HL-60/S4 treated with retinoic acid at 250 ng/mL for 4 days and 3 days (cell line): ENCODE results near the gene MPST.

Source experiments
- in situ Hi-C: fragments of 300-500 bp; cut with MboI; formaldehyde crosslinking; loops from 2 replicates; pipeline ENCODE4 v1.7.0; 2022; ENCODE audit warnings: low sequenced_read_pairs

MPST gene

DNA sequence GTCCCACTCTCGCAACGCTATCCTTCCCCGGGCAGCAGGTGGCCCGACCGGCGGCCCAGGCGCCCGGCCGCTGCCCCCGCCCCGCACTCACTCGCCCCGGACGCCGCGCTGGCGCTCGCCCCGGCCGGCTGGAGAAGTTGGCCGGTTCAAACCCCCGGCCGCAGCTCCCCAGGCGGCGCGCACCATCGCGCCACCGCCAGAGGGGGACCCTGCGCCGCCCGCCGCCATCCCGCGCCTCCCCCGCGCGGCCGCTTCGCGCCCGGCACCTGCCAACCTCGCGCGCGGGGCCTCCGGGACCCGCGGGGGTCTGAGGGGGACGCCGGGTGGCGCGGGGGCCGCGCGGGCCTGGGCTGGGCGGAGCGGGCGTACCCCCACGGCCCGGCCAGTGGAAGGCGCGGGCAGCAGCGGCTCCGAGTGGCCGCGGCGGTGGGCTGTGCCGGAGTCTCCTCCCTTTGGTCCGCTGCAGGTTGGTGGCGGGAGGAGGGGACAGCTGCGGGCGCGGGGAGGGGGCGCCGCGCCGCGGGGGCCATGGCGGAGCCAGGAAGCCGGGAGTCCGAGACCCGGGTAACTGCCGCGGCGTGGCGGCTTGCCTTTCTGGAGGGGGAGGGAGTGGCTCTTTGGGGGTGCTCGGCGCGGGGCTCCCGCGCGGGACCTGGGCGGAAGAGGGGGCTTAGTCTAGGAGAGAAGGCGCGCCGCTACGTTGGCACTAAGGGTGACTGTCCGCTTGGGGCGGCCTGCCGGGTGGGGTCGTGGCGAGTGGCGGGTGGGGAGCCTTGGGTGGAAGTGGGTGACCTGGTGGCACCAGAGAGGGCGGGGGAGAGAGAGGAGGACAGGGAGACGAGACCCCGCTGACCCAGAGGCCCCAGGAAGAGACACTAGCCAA, at the start of gene MPST, which contains the start of gene TST:
TSS of gene MPST (plus strand) at position 434 of the 883 bp plus-strand sequence. CDS start at position 529, 95 bp downstream.
TSS of gene TST (minus strand) at position 139 of the 883 bp plus-strand sequence. CDS start 715 bp downstream, outside the sequence.
- in situ Hi-C loops: no loop called here

DNA sequence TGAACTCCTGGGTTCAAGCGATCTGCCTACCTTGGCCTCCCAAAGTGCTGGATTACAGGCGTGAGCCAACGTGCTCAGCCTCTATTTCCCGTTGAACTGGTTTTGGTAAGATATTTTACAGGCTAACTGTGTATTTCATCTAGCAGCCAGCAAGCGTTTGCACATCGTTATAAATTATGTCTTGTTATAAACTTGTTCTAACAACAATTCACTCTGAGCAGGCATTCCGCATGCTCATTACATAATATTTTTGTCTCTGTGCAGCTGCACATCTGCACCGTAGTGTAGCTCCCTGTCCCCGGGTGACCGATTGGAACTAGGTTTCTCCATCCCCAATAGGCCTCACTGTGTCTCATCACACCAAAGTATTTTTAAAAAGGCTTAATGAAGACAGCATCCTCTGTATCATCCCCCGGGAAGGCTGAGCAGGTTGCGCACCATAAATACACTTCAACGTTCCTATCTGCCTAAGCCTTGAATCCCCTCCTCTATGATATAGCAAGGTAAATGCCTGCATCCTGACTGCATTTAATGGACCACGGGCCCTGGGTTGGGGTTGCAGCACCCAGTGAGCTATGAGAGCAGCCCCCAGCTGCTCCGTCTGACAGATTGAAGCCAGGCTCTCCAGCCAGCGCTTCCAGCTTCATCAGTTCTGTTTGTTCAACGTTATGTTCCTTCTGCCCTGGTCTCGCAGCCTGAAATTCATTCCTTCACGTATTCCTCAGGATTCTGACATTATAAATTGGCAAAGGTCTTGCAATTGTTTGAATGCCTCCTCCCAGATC, 48.0 kb upstream of the MPST start:
- in situ Hi-C loops: no loop called here

DNA sequence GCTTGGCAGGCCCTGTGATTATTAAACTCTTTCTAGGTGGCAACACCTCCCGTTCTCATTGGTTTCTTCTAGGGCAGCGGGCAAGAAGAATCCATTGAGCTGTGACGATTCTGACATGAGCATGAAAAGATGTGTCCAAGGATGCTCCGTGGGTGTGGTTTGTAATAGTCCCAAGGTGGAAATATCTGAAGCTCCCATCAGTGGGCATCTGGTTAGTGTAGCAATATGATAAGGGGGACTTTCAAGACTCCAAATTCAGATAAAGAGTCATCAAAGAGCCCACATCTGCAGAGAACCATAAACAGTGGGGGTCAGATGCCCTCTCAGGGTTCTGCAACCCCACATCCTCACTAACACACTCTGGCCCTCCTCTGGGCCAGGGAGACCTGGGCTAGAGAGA, 42.9 kb upstream of the MPST start:
- in situ Hi-C loops: loop anchor here (25.0 kb wide), 1 partner anchor 439 kb away; the partner anchor contains the start of gene EIF3D

DNA sequence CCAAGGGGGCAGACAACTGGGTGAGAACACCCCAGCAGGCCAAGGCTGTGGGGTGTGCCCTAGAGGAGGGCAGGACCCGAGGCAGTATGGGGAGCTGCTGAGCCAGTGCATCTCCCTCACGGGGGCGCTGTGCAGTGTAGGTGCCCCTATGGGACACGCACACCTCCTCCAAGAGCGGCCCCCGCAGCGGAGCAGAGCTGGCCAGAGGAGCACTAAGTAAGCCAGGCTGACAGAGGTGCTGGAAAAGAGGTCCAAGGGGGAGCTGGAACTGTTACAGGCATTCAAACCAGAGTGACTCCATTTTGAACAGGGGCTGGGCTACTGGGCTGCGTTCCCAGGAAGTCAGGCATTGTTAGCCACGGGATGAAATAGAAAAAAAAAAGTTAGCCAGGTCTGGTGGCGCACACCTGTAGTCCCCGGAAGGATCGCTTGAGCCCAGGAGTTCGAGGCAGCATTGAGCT, 42.1 kb upstream of the MPST start:
- in situ Hi-C loops: loop anchor here (25.0 kb wide), 1 partner anchor 440 kb away; the partner anchor contains the start of gene EIF3D

DNA sequence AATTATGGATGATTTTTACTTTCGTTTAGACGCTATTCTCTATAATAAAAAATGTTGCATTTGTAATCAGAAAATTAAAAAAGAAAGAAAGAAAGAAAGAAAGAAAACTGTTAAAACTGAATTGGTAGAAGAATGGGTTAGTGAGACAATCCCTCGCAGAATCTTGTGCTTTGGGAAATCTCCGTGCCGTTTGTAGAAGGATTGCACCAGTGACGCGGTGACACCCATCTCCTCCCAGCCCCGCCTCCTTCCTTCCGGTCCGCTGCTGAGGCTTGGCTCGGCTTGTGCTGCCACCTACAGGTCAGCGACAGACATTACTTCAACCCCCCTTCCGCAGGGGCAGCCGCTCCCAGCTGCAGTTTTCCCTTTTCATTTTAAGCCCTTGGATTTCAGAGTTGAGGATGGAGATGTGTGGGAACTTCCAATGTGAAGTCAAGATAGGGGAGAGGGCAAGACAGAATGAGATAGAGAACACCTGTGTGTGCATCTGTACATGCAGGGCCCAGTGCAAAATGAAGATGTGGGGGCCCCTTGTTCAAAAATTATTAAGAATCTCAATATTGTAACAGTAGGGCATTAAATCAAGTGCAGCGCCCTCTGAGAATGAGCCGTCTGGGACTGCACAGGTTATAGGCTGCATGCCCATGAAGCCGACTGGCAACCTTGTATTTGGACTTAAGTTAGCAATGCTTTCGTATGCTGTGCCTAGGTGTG, 41.4 kb upstream of the MPST start:
- in situ Hi-C loops: loop anchor here (25.0 kb wide), 1 partner anchor 441 kb away; the partner anchor contains the start of gene EIF3D

DNA sequence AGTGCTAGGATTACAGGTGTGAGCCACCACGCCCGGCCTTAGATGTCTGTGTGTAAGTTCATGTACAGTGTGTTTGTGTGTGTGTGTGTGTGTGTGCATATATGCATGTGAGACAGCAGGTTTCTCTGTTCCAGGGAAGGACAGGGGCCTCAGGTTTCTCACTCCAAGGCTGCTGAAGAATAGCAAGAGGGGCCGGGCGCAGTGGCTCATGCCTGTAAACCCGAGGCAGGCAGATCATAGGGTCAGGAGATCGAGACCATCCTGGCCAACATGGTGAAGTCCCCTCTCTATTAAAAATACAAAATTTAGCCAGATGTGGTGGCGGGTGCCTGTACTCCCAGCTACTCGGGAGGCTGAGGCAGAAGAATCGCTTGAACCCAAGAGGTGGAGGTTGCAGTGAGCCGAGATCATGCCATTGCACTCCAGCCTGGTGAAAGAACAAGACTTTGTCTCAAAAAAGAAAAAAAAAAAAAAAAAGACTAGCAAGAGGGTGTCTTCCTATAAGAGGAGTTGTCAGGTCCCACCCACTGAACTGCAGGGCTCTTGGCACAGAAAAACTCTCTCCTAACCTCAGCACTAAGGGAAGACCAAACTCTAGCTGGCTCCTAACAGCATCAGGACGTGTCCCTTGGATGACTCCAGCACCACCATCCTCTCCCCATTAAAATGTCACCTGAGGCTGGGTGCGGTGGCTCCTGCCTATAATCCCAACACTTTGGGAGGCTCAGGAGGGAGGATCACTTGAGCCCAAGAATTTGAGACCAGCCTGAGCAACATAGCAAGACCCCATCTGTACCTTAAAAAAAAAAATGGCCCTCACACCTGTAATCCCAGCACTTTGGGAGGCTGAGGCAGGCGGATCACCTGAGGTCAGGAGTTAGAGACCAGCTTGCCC, 40.3 kb upstream of the MPST start:
- in situ Hi-C loops: loop anchor here (25.0 kb wide), 1 partner anchor 442 kb away; the partner anchor contains the start of gene EIF3D

DNA sequence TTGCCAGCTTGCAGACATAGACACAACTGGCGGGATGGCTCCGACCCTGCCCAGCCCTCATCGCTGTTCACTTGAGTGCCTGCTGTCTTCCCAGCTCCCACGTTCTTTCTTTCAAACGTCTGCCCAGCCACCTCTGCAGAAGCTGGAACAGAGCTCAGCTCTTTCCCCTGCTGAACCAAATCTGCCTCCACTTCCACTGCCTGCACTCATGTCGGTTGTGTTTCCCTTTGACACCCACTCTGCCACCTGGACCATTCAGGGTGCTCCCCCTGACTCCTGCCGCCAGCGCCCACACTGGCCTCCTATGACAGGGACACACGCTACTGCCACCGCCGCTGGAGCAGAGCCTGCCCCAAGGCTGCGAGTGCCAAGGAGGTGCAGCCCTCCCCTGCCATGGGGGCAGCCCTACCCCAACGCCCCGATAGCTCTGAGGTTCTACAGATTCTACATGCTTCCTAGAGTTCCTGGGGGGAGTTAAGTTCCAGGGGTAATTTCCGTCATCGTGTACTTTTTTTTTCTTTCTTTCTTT, 38.2 kb upstream of the MPST start:
- in situ Hi-C loops: loop anchor here (10.0 to 25.0 kb wide), 2 partner anchors 197 to 444 kb away; partner anchors contain the start of gene EIF3D

DNA sequence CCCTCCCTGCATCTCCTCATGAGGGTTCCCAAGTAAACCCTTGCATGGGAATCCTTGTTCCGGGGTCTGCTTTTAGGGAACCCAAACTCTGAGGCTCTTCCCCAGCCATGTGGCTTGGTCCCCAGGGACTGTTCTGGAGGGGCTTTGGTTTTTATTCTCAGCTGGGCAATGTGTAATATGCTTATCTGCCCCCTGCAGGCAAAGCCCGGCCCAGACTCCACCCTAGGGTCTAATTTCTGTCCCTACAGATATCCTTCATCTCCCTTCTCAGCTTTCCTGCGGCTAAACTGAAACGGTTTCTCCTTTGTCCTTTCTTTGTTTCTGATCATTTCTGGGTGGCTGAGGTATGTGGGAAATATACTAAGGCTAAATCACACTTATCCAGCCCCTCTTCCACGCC, 37.4 kb upstream of the MPST start:
- in situ Hi-C loops: loop anchor here (10.0 to 25.0 kb wide), 2 partner anchors 197 to 445 kb away; partner anchors contain the start of gene EIF3D

DNA sequence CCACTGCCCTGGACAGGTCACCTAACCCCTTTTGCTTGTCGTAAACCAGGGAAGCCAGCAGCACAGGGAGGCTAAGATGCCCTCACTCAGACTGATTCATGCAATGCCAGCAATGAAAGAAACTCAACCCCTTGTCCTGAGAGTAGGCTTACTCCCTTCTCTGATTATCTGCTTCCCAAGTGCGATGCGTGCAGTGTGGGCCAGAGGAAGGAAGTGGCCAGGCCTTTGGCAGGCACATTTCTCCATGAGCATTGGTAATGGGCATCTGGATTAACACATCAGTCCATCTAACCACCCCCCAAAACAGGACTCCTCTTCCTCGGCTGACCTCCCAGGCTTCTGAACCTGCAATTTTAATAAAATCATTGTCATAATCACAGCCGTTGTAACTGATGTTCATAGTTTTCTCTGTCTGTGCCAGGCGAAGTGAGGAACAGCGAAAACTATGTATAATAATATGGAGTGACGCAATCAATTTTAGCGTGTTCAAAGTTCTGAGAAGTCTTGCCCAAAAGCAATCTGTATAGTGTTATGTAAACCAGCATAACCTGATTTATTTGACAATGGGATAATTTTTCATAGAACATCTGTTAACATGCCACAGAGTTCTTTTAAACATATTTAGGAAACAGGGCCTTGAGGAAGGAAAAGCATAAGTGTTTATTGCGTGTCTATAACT, 34.2 kb upstream of the MPST start:
- in situ Hi-C loops: loop anchor here (10.0 to 25.0 kb wide), 2 partner anchors 201 to 448 kb away; partner anchors contain the start of gene EIF3D

DNA sequence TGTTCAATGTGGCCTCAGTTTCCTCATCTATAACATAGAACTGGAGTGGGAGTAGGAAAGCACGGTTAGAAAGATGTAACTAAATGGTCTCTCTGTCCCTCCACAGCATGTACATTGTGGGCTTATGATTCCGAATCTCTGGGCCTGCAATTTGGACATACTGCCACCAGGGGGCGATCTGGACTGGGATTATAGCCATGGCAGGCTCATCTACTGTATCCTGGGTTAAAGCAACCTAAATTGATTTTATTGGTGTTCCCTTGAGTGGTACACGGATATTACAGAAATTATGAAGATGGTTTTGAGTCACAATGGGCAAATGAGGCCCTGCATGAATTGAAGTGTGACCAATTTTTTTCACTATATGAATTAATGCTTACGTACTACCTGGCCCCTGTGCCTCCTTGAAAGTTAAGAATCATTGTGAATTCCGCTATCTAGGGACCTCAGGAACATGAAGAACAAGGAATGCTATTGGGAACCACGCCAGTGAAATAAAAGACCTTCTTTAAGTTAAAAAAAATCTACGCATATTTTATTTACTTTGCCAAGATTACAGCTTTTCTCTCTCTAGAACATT, 33.2 kb upstream of the MPST start:
- in situ Hi-C loops: loop anchor here (10.0 to 25.0 kb wide), 2 partner anchors 202 to 449 kb away; partner anchors contain the start of gene EIF3D

DNA sequence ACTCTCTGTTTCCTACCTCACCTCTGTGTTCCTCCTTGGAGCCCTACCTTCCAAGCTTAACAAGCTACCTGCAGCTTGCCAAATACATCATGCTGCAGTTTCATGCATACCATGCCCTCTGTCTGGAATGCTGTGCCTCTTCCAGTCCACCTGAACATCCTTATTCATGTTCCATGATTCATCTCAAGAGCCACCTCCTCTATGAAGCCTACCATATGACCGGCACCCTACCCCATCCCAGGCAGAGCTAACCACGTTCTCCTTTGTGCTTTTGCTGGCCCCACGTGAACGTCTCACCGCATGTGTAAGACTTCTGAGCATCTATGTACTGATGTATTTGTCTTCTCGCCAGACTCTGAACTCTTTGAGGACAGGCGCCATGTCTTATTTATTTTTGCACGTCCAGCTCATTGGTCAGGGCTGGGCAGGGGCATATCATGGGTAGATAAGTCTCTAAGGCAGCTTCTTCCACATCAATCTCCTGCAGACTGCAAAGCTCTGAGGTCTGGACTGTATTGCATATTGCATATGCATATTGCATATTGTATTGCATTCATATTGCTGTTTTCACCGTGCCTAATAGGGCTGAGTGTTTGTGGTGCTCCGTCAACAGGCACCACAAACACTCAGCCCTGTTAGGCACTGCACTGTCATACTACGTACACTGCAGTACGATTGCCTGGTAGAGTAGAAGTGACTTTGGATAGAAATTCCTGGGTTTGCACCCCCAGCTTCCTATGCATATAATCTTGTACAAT, 31.3 kb upstream of the MPST start:
- in situ Hi-C loops: loop anchor here (10.0 to 25.0 kb wide), 2 partner anchors 203 to 451 kb away; partner anchors contain the start of gene EIF3D

DNA sequence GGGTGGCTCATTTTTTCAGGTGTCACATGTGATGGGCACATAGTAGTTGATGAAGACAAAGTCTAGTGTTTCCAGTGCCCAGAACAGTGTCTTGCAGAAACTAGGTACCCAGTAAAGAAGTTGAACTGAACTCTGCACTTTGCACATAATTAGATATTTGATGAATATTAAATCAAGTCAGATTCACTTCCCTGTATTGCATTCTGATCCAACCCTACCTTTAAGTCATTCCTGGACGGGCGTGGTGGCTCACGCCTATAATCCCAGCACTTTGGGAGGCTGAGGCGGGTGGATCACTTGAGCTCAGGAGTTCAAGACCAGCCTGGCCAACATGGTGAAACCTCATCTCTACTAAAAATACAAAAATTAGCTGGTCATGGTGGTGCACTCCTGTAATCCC, 30.5 kb upstream of the MPST start:
- in situ Hi-C loops: loop anchor here (10.0 to 25.0 kb wide), 2 partner anchors 204 to 452 kb away; partner anchors contain the start of gene EIF3D

DNA sequence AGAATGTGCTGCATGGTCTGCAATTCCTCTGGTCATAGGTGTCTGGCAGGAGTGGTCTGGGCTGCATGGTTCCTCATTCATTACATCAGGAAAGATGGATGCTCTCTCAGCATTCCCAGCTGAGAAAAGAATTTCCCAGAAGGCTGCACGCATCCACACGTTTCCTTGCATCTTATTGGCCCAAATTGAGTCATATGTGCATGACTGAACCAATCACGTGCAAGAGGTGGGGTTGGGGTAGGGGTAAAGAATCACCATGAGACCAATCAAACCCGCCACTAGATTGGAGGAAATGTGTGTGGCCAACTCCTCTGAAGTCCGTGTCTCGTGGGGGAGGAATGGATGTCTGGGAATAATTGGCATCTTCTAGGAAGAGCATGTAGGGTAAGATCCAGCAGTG, 29.1 kb upstream of the MPST start:
- in situ Hi-C loops: loop anchor here (25.0 kb wide), 1 partner anchor 453 kb away; the partner anchor contains the start of gene EIF3D

DNA sequence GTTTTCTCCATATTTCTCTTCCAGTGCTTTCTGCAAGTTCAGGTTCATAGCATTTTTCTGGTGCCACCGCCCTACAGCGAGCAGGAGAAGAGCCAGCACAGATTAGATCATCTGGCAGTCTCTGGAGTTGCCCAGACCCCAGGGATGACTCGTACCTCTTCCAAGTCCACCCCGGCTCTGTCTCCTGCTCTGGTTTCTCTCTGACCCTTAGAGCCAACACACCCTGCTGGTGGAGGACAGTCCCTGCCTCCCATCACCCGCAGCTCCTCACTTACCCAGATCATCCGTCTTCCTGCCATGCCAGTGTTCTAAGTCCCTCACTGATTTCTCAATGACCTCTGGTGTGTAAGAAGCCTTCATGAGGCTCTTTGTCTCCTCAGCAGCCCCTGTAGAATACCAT, 28.3 kb upstream of the MPST start:
- in situ Hi-C loops: loop anchor here (25.0 kb wide), 1 partner anchor 454 kb away; the partner anchor contains the start of gene EIF3D

DNA sequence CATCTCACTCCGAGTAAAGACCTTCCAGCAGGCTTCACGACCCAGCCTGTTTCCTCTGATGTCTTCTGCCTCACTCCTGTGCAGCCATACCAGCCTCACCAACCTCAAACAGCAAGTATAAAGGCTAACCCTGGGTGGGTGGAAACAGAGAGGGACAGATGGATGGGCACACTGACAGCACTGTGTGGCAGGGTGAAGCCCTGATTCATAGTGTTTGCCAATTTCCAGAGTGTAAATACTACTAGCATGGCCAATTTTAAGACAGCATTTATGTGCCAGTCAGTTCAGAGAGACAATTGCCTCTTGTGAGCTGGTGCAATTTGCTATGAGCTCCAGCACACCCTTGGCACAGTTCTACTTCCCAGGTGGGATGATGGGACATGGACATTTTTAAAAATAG, 21.8 kb upstream of the MPST start:
- in situ Hi-C loops: loop anchor here (25.0 kb wide), 1 partner anchor 460 kb away; the partner anchor contains the start of gene EIF3D

DNA sequence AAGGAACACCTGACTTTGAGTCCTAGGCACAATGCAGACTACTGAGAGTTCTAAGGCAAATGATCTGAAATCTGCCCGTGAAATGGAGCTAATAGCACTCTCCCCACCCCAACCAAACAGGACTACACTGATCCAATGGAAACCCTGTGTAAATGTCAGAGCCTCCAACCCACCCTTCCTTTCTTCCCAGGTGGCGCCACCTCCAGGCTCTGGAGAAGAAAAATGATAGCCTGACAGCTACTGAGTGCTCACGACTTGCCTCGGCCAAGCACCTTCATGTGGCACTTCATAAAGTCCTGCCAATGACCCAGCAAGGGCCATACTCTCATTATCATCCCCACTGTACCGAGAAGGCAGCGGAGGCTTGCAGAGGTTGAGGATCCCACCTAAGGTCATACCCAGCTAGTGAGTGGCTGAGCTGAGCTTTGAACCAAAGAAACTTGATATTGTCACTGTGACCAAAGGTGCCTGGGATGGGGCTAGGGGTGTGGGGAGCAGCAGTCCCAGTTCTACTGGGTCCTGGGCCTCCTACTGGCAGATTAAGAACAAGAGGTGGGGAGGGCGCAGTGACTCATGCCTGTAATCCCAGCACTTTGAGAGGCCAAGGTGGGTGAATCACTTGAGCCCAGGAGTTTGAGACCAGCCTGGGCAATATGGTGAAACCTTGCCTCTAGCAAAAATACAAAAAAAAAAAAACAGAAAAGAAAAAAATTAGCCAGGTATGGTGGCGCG, 20.8 kb upstream of the MPST start:
- in situ Hi-C loops: loop anchor here (25.0 kb wide), 1 partner anchor 461 kb away; the partner anchor contains the start of gene EIF3D
